Esophagus squamous epithelium (tissue), 4 donors: ENCODE results near the gene ZNF750.

ENCODE experiments used
- CTCF ChIP-seq, 6 experiments: fragments of 450-650 bp in 4 of 6; fragments of 200-600 bp in 2 of 6; sonication (generic) in 2 of 6; IDR thresholded peaks; one replicate each; pipeline ENCODE4 v1.5.1; 2016 to 2019; ENCODE audit warnings: antibody characterized with exemption in 6 of 6, mild to moderate bottlenecking in 4 of 6, moderate library complexity in 4 of 6
- POLR2A ChIP-seq, 4 donors: fragments of 450-650 bp; IDR thresholded peaks; one replicate each; pipeline ENCODE4 v1.6.1; 2017; ENCODE audit warnings: antibody characterized with exemption in 4 of 4, mild to moderate bottlenecking in 4 of 4, moderate library complexity in 3 of 4

DNA sequence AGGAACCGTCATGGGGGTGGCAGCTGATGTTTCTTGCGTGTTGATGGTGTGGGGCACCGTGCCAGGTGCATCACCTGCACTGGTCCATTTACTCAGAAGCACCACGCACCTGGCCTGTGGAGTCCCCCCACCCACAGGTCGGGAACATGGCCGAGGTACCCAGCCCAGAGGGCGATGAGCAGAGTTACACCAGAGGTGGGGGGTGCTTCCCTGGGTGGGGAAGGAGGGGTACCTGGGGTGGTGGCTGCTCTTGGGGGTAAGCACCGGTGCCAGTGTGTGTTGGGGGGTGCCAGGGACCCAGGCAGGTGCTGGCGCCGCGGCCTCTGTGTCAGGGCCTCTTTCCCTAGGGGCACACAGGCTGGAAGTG lies 5.0 kb upstream of the ZNF750 start:
- TF ChIP-seq POLR2A (IDR thresholded peaks at IDR 0.05) (no peak), CTCF (IDR thresholded peaks at IDR 0.05) (no peak)
